Measurements from ENCODE around the gene CLCN6. TPM values are rescaled to one million over a fixed set of nuclear protein-coding genes. Genes with fewer than 3 reads are reported as not detected.

The CLCN6 gene
- total RNA-seq, 2 experiments from 2014 or later = 13.2 to 15.7 TPM

DNA sequence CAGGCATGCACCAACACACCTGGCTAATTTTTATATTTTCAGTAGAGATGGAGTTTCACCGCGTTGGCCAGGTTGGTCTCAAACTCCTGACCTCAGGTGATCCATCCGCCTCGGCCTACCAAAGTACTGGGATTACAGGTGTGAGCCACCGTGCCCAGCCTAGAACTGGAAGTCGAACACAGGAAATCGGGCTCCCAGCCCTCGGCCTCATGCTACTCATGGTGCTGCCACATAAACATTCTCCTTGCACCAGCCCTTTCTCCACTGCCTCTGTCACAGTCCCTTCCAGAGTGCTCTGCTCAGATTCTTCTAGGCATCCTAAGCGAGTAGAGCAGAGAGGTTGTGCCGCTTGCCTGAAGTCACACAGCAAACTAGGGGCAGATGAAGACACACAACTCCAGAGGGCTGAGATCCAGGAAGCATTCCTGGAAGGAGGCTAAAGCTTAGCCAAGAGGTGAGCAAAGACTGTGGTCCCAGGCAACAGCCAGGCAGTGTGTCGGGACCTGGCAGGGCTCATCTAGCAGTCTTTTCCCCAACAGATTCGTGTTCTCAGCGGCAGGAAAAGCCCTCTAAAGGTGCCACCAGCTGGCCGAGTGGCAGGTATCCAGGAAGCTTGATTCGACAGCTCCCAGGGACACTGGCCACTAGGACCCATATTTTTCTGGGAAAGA lies 82.3 kb downstream of the CLCN6 start:
- H3K27ac Mint-ChIP-seq = no peak overlapping the region
- ChIA-PET POLR2A (no interaction called here), CTCF (interaction anchor here (0.7 kb wide), 1 partner anchor 23 kb away, joined by 4 read pairs; no protein-coding TSS in a partner anchor)
- no peak overlapping the region for H3K4me3 Mint-ChIP-seq
- H3K4me1 Mint-ChIP-seq = no peaks in the 10 kb centered on the region
- peaks cover 3% of the 10 kb centered on the region for H3K27me3 Mint-ChIP-seq
- DNase-seq = no peak
- no peaks in the 10 kb centered on the region for H3K36me3 Mint-ChIP-seq (ENCODE audit: low read depth)
- no peaks in the 10 kb centered on the region for H3K9me3 Mint-ChIP-seq

DNA sequence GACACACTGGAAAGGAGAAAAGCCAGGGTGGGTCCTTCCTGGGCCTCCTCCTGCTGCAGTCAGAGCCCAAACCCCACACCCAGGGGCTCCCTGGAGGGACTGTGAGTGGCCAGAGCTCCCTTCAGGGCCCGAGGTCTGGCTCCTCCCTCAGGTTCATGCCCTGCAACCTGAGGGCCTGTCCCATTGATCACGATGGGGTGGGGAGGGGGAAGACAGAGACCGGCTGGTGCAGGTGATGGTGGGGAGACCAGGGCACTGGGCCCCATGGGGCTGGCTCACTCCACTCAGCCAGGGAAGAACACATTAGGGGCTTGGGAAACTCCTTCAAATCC lies 82.9 kb downstream of the CLCN6 start:
- ChIA-PET POLR2A (no interaction called here), CTCF (no interaction called here)
- H3K4me1 Mint-ChIP-seq = no peaks in the 10 kb centered on the region
- no peak overlapping the region for H3K4me3 Mint-ChIP-seq
- H3K36me3 Mint-ChIP-seq (ENCODE audit: low read depth) = no peaks in the 10 kb centered on the region
- no peaks in the 10 kb centered on the region for H3K9me3 Mint-ChIP-seq
- H3K27ac Mint-ChIP-seq = no peak overlapping the region
- H3K27me3 Mint-ChIP-seq = peaks cover 4% of the 10 kb centered on the region
- no peak for DNase-seq

DNA sequence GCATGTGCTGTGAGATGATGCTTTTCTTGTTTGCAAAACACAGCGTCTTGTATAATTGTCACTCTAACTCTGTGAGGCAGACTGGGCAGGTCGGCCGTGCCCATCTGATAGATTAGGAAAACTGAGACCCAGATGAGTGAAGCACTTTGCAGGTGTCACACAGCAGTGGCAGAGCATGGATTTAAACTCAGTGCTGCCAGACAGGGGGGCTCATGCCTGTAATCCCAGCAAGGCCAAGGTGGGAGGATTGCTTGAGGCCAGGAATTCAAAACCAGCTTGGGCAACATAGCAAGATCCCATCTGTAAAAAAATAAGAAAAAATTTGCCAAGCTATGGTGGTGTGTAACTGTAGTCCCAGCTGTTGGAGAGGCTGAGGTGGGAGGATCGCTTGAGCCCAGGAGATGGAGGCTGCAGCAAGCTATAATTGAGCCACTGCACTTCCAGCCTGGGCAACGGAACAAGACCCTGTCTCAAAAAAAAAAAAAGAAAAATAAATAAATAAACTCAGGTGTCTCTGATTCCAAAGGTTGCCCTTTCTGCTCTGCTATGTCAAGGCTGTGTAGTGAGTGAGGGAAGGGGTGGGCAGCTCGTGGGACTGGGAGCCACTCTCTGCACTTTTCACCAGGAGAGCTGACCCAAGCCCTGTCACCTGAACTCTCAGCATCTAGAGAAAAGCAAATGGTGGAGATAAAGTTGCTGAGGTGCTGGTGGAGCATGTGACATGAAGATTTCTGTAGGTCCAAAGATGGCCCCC lies 85.6 kb downstream of the CLCN6 start:
- CTCF ChIA-PET = interaction anchor here (0.8 to 1.6 kb wide), 2 partner anchors 13 to 139 kb away, joined by 4 to 6 read pairs; no protein-coding TSS in a partner anchor
- Mint-ChIP-seq H3K27ac (no peak overlapping the region), H3K27me3 (peaks cover 13% of the 10 kb centered on the region), H3K4me1 (no peaks in the 10 kb centered on the region), H3K9me3 (no peaks in the 10 kb centered on the region), H3K4me3 (no peak overlapping the region), H3K36me3 (ENCODE audit: low read depth) (no peaks in the 10 kb centered on the region)
- DNase-seq = no peak
- POLR2A ChIA-PET = no interaction called here

Other genes with a start within 250 kb of the CLCN6 start
- 1 to 10 TPM; 1.8 to 2.1 TPM for gene FBXO2, start 151.8 kb upstream of the CLCN6 start, total RNA-seq
- gene FBXO44, start 151.3 kb upstream of the CLCN6 start, total RNA-seq = 10 to 100 TPM; 32.6 to 37.8 TPM
- 10 to 100 TPM; 28.1 to 29.6 TPM for gene FBXO6, start 142.0 kb upstream of the CLCN6 start, total RNA-seq
- gene MAD2L2, start 125.0 kb upstream of the CLCN6 start, total RNA-seq = 10 to 100 TPM; 68.7 to 73.3 TPM
- under 1 TPM; 0.54 to 0.62 TPM for gene DRAXIN, start 114.5 kb upstream of the CLCN6 start, total RNA-seq
- 10 to 100 TPM; 41.3 to 42.7 TPM for gene AGTRAP, start 70.1 kb upstream of the CLCN6 start, total RNA-seq
- gene C1orf167, start 44.0 kb upstream of the CLCN6 start, total RNA-seq = not detected
- gene MTHFR, start 227 bp upstream of the CLCN6 start, total RNA-seq = 10 to 100 TPM; 23.8 to 29.0 TPM
- not detected for gene NPPA, start 41.6 kb downstream of the CLCN6 start, total RNA-seq
- gene NPPB, start 52.8 kb downstream of the CLCN6 start, total RNA-seq = not detected
- 10 to 100 TPM; 35.1 to 36.8 TPM for gene KIAA2013, start 120.2 kb downstream of the CLCN6 start, total RNA-seq
- gene PLOD1, start 128.5 kb downstream of the CLCN6 start, total RNA-seq = 10 to 100 TPM; 10.5 to 11.1 TPM
- 10 to 100 TPM; 46.3 to 60.3 TPM for gene MFN2, start 174.3 kb downstream of the CLCN6 start, total RNA-seq
- 10 to 100 TPM; 33.7 to 43.7 TPM for gene MIIP, start 213.3 kb downstream of the CLCN6 start, total RNA-seq